Erythroblast (primary cell): ENCODE data around the gene GNAQ.

Experiments
- GATA1 ChIP-seq: IDR thresholded peaks from 2 replicates; pipeline ENCODE4 v1.6.1; 2011; ENCODE audit warnings: low read depth, mild to moderate bottlenecking, control low read depth, low read length, moderate library complexity
- POLR2A ChIP-seq: IDR thresholded peaks from 2 replicates; pipeline ENCODE4 v1.6.1; 2011; ENCODE audit warnings: mild to moderate bottlenecking, low read length

GRCh38 chr9:77892171-77892570 is 139.4 kb downstream of the GNAQ start:
- no peak for TF ChIP-seq POLR2A
- TF ChIP-seq GATA1, result no peak
